HG03108 (cell line): Measurements from ENCODE around the gene ETAA1.

Source experiments
- ATAC-seq: cut with Tn5 transposase; IDR thresholded peaks from one replicate; pipeline ENCODE4 v1.9.1; 2021; ENCODE audit warnings: moderate library complexity; ENCODE audit not compliant: unreplicated experiment

ETAA1 gene

DNA sequence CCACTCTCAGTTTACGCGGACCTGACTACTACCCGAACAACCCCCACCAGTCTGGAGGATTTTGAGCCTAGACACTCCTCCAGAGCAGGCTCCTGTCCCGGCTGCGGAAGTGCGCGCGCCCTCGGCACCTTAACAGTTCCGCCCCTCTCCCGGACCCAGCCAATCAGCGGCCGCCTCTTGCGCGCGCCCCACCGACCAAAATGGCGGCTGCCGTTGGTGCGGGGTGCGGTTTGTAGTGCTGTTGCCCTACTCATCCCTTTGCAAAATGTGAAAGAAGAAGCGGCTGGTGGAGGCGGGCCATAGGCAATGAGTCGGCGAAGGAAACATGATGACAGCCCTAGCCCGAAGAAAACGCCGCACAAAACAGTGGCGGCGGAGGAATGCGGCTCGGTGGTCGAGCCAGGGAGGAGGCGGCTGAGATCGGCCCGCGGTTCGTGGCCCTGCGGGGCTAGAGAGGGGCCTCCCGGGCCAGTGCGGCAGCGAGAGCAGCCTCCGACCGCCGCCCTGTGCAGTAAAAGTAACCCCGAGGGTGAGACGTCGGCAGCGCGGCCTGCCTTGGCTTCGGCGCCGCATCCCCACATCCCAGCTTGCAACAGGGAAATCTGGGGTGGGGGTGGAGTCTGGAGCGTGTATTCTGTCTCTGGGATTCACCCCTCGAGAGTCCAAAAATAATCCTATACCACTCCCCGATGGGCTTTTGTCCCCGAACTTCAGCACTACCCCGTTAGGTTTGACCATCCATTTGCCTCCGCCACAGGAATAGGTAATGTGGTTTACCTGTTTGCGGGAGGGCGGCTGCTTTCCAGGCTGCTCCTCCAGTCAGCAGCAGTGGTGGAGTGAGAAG is at the start of gene ETAA1:
TSS of gene ETAA1 (plus strand) at position 191 of the 844 bp plus-strand sequence. CDS start at position 307, 116 bp downstream.
- ATAC-seq, result peak; percentile 100

DNA sequence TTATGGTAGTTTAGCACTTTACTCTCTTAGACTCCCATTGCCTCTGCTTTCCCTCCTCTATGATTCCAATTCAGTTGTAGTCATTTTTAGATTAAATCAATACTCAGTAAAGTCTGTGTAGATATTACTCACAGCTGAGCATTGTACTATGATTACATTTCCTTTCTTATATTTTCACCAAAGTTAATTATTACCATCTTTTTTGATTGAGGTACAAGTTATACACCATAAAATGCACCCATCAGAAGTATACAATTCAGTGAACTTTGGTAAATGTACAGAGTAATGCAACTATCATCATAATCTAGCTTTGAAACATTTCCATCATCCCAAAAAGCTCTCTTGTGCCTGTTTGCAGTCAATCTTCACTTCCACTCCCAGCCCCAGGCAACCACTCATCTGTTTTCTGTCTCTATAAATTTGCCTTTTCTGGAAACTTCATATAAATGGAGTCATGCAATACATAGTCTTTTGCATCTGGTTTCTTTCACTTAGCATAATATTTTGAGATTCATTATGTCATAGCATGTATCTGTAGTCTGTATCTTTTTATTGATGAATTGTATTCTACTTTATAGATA is 30.2 kb upstream of the ETAA1 start:
- no peak for ATAC-seq

DNA sequence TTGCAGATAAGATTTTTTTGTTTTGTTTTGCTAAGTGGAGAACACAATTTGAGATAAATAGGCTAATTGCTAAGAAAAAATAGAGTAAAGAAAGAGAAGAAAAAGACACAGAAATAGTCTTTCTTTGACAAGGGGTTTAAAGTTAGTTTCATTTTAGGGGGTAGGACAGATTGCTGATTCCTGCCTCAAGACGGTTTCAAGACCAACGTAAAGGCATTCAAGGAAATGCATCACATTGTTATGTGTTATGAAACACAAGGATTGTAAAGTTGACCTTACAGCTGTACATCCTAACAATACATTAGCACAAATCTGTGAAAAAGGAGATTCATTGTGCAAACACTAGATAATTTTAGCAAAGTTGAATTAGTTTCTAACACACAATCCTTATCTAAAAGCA is 22.7 kb upstream of the ETAA1 start:
- no peak for ATAC-seq

DNA sequence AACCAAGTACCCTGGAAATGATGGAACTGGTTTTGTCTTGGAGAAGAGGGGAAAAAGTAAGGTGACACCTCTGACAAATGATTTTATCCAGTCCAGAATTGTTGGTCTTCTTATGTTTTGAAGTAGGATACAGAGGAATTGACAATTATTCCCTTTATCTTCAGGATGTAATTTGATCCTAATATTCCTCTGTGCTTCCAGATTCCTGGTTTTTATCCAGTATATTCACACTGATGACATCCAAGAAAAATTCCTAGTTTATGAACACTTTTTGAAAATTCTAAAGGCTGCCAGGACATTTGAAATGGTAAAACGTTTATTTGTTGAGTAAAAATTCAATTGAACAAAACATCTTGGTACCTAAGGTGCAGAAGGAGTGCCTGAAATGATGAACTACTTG is 22.2 kb upstream of the ETAA1 start:
- no peak for ATAC-seq

DNA sequence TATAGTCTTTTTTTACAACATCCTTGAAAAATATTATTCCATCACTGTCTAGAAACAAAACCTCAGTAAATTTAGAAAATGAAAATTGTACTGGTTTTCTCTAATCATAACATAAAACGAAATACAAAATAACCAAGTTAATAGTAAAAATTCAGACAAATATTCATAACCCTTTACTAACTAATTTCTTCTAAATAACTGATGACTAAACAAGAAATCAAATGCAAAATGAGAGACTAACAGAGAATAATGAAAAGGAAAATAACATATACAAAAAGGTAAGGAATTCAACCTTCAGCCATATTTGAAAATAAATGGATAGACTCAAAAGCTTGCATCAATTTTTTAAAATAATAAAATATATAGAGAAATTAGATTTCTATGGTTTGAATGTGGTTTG is 18.6 kb upstream of the ETAA1 start:
- ATAC-seq, result no peak

DNA sequence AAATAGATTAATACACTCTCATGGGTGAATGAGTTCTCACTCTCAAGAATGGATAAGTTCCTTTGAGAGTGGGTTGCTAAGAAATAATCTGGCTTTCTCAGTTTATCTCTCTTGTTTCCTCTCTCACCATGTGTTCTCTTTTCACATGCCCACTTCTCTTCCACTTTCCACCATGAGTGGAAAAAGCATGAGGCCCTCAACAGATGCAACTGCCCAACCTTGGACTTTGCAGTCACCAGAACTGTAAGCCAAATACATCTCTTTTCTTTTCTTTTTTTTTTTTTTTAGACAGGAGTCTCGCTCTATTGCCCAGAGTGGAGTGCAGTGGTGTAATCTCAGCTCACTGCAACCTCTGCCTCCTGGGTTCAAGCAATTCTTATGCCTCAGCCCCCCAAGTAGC is 18.1 kb upstream of the ETAA1 start:
- no peak for ATAC-seq

DNA sequence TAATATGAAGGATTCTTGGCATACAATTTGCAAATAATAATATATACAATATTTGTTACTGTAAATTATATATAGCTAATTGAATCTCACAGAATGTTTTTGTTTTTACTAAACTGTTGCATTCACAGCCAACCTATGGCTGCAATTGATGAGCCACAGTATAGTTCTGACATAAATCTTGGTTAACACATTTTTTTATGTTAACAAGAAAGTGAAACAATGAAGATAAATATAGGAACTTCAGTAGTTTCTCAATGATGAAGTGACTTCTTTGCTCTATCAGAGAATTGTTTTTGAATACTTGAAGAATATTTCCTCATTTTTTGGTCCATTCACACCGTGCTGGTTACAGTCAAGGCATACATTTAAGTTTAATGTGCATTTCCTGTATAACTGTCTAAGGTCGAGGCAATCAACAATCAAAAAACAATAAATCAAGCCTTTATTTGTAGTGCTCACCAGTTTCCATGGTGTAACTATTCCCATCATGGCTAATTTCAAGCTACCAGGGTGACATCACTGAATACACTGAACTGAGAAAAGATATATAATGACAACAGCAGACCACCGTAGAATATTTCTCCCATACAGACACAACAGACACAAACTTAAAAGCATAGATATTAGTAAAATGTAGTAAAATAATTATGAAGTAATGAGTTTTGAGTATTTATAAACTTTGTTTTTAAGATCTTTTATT is 12.9 kb upstream of the ETAA1 start:
- ATAC-seq, result no peak

DNA sequence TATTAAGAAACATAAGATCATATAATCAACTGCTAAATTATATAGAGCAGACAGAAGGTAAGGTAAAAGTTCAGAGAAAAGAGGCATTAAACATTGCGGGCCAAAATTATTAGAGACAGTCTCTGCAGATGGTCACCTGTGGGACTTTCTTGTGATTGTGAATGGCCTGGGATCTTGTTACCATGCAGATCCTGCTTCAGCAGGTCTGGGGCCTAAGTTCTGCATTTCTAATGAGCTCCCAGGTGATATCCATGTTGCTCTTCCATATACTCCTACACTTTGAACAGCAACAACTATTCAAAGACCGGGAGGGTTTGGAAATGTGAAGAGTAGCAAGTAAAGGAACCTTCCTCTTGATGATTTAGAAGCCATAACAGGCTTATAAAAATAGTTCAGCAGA is 8.5 kb upstream of the ETAA1 start:
- ATAC-seq, result no peak

DNA sequence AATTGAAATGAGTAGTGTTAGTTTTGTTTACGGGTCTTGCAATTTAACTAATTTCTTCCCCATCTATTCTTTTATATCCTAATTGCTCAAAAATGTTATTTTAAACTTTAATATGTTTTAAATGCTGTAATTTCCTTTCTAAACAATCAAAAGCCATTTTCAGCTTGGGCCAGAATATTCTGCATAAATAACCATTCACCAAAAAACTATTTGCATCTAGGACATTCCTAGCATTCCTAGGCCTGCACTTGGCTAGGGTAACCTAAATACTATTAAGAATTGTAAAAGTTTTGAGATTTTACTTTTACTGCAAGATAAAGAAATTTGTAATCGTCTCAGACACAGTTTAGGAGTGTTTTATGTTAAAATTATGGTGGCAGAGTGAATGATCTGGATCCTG is 7.8 kb upstream of the ETAA1 start:
- no peak for ATAC-seq

DNA sequence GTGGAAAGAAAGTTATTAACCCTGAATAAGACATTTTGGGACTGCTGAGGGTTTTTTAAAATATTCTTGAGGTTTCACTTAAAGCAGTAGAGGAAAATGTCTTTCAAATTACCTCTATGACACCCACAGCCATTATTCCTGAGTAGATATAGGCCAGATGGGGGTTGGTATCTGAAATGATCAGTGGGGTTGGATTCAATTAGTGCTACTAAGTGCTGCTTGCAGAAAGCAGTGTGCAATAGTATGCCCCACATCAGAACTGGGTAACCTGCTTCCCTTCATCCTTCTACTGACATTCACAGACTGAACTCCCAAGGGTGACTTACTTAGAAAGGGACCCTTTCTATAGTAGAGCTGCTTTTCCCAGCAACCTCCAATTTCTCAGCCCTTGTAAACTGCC is 7.3 kb upstream of the ETAA1 start:
- ATAC-seq, result no peak

DNA sequence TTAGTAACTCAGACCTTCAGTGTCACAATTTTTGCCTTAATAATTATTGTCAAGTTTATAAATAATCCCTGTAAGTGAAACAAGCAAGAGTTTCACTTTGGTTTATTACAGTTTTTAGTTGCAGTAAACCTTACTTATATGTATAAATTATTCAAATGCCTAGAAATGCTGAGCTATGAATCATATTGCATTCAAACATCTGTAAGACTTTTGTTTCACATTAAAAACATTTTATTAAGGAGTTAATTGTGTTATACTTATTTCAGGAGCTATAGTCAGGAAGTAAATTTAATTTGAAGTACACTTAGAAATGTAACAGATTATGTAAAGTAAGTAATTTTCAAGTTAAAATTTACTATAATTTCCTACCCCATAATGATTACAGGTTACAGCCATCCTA is 3.9 kb upstream of the ETAA1 start:
- ATAC-seq, result no peak

DNA sequence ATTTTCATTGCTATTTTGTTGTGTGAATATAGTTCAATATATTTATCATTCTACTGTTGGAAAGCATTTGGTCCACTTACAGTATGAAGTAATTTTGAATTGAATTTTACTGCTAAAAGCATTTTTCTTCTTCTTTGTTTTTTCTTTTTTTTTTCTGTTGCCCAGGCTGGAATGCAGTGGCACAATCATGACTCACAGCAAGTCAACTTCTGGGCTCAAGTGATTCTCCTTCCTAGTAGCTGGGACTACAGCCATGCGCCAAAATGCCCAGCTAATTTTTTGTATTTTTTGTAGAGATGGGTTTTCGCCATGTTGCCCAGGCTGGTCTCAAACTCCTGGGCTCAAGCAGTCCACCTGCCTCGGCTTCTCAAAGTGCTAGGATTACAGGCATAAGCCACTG is 2.4 kb upstream of the ETAA1 start:
- ATAC-seq, result no peak

DNA sequence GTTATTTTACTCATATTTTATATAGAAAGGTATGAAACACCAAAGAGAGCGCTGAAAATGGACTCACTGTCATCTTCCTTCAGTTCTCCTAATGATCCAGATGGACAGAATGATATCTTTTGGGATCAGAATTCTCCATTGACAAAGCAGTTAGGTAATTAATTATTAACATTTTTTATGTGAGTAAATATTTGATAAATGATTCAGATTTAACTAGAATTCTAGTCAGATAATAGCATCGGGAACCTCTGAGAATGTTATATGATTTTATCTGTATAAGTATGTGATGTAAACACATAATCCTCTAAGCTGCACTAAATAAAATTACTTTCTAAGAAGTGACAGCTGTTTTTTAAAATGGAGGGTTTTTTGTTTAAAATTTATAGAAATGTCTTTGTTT is 2.0 kb downstream of the ETAA1 start:
- no peak for ATAC-seq

DNA sequence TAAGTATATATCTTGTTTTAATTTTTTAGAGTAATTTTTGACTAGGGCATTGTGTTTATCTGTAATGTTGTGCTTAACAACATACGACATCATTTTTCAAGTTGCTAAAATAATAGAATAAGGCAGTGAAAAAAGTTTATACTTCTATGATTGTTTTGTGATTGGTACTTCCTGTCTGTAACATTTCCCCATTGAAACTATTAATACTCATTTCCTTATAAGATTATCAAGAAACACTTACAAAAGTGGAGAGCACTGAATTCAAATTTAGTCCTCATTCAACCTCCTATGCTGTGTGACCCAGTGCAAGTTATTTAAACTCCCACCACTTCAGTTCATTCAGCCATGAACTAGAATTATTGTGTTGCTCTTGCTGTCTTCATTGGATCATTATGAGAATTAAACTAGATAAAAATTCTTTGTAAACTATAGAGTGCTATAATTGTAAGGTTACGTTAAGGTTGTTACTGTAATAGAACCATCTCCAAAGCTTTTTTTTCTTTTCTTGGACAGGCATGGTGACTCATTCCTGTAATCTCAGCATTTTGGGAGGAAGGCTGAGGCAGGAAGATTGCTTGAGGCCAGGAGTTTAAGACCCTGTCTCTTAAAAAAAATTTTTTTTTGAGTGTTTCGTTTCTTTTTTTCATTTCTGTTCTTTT is 2.8 kb downstream of the ETAA1 start:
- ATAC-seq, result no peak

DNA sequence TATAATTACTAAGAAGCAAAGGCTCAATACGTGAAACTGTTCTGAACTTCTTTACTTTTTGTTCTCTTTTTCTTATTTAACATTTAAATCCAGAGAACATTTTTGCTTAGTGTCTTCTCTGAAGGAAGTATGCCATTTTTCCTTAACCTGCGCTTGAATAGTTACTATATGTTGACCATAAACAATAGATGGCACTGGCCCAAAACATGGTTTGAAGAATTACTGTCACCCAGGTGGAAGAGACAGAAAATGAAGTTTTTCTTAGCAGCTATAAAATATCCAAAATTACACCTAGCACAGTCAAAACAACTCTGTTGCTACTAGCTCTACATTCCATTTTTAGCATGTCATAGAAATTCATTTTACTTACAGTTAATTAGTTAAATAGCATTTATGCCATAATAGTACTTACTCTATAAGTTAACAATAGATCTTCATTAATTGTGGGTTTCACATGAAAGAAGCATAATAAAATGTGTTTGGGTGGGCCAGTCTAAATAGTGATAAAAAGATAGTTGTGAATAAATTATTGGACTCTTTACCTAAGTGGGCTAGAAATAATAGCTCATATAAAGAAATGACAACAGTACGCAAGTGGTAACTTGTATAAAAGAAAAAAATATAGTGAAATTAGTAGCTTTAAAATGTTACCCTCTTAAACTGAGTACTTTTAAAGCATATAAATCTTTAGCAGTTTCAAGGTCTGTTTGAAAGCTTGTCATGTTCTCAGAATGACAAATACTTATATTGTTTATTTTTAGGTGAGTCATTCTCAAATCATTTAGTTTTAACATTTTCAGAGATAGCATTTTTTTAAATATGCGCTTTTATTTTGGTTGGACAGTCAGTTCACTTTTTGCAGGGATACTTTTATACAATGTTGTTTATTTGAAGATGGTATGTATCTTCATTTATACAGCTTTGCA is 3.7 kb downstream of the ETAA1 start:
- no peak for ATAC-seq

DNA sequence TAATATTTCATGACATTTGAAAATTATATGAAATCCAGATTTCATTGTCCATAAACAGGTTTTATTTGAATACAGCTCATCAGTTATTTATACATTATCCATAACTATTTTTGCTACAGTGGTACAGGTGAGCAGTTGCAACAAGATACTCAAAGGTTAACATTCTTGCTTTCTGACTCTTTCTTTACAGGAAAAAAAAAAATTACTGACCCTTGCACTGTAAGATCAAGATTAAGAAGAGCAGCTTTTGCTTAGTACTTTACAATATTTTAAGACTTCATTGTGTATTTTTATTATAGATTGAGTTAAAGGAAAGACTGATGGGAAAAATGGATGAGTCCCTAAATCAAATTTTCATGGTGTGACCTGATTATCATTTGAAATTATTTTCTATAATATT is 11.2 kb downstream of the ETAA1 start:
- no peak for ATAC-seq

DNA sequence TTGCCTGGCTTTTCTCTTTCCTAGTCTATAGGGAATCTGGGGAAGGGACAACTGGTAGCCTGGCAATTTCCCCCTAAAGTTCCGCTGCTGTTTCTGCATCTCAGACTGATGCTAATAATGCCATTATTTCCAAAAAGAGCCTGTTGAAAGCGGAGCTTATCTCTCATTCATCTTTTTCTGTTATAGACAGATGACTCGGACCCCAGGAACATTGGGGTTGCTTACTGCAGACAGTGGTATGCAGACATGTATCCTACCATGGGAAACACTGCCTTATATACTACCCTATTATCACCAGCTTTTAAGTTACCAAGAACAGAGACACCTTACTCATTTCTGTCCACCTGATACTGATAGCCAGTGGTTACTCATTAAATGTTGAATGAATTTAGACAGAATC is 15.3 kb downstream of the ETAA1 start:
- ATAC-seq, result no peak

DNA sequence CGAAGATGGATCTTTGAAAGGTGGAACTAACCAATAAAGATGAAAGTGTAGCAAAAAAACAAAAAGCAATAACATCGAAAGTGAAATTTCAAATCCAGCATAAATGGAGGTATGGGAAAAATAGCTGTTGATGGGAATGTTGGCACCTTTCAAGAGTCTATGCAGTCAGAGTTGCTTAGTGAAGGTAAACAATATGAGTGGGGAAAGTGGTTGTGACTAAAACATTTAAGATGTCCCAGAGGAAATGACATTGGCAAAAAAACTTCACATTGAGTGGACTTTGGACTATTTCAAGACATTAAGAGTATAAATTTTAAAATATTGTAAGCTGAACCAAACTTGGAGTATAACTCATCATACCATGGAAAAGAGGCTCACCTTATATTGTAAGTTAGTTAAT is 17.7 kb downstream of the ETAA1 start:
- no peak for ATAC-seq

DNA sequence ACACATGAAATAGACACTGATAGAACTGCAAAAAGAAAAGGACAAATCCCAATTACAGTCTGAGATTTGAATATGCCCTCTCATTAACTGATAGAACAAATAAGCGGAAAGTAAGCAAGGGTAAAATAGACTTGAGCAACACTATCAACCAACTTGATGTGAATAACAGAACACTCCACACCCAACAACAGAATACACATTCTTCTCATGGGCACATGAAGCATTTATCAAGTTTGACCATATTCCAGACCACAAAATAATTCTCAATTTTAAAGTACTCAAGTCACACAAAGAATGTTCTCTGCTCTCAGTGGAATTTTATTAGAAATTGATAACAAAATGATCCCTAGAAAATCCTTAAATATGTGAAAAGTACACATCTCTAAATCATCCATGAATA is 19.0 kb downstream of the ETAA1 start:
- no peak for ATAC-seq

DNA sequence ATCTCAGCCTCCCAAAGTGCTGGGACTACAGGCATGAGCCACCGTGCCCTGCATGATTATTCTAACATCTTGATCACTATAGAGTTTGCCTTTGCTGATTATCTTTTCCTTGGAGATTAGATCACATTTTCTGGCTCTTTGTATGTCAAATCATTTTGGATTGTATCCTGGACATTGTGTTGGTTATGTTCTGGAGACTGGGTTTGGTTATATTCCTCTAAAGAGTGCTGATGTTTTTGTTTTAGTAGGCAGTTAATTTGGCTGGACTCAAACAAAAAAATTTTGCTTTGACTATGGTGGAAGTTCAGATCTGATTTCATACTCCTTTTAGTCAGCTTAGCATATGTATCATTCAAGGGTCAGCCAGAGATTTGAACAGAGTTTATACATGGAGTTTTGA is 26.4 kb downstream of the ETAA1 start:
- no peak for ATAC-seq

DNA sequence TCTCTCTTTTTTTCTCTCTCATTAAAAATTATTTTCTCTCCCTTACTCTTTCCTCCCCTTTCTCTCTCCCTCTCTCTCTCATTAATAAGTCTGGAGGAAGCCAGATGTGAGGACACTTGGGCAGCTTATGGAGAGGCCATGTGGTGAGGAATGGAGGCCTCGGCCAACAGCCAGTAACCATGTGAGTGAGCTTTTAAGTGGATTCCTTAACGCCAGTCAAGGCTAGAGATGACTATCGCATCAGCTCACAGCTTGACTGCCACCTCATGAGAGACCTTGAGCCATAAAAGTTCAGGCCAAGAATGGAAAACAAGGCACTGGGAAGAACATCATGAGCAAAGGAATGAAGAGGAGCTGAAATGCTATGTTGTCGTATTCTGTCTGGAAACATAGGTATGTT is 39.1 kb downstream of the ETAA1 start:
- no peak for ATAC-seq
